Astrocyte (in vitro differentiated cells and primary cell): Measurements from ENCODE around the gene PTPRM.

Source experiments
- EZH2 ChIP-seq: IDR thresholded peaks from 2 replicates; pipeline ENCODE4 v1.6.1; 2012; ENCODE audit warnings: mild to moderate bottlenecking, low read length, inconsistent platforms; ENCODE audit not compliant: insufficient read depth
- TF ChIP-seq, protein P1 (sequence below): IDR thresholded peaks from 2 replicates; pipeline ENCODE4 v1.5.1; 2011; ENCODE audit warnings: low read depth, mild to moderate bottlenecking, inconsistent platforms, low read length, moderate library complexity; ENCODE audit not compliant: insufficient read depth

DNA sequence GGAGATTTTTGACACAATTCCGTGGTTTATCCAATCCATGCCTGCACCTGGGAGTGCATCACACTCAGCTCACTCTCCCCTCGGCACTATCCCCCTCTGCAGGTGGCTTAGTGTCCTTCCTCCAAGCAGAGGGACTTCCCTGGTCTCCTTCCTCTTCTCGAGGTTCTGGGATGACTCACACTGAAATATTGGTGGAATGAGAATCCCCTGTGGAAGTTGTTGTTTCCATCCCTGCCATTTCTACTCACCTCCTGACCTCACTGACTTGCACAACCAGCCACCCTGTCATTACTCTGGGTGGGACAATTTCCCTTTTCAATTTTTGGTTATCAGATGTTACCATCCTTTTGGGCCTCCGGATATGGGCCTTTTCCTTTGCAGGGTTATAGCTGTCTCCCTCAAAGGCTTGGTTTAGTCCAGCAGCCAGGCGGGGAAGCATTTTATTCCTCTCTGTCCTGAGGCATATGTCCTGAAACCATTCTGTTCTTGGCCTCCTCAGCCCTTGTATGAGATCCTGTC is 59.9 kb downstream of the PTPRM start:
- TF ChIP-seq, protein P1, sequence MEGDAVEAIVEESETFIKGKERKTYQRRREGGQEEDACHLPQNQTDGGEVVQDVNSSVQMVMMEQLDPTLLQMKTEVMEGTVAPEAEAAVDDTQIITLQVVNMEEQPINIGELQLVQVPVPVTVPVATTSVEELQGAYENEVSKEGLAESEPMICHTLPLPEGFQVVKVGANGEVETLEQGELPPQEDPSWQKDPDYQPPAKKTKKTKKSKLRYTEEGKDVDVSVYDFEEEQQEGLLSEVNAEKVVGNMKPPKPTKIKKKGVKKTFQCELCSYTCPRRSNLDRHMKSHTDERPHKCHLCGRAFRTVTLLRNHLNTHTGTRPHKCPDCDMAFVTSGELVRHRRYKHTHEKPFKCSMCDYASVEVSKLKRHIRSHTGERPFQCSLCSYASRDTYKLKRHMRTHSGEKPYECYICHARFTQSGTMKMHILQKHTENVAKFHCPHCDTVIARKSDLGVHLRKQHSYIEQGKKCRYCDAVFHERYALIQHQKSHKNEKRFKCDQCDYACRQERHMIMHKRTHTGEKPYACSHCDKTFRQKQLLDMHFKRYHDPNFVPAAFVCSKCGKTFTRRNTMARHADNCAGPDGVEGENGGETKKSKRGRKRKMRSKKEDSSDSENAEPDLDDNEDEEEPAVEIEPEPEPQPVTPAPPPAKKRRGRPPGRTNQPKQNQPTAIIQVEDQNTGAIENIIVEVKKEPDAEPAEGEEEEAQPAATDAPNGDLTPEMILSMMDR = no peak
- no peak for TF ChIP-seq EZH2
